Immature natural killer cell (primary cell): ENCODE data around the gene UBTFL1. TPM values are rescaled to one million over a fixed set of nuclear protein-coding genes. Genes with fewer than 3 reads are reported as not detected.
"Not testable (repeated sequence)": the region's sequence is repeated elsewhere in the genome, so short reads cannot be mapped to it uniquely, and the experiment has no call there.

Experiments used
- DNase-seq, 3 donors: peaks; one replicate each; pipeline ENCODE4 v3.0.0; 2022; ENCODE audit warnings: mixed read lengths in 1 of 3
- H3K27ac Mint-ChIP-seq, 6 donors: one replicate each; pipeline ENCODE4 v1.8.0; 2020; ENCODE audit warnings: mixed read lengths in 6 of 6, mild to moderate bottlenecking in 5 of 6, inconsistent platforms in 4 of 6, moderate library complexity in 3 of 6
- H3K27me3 Mint-ChIP-seq, 3 donors: one replicate each; pipeline ENCODE4 v1.8.0; 2020 to 2021; ENCODE audit warnings: low read depth in 3 of 3, mild to moderate bottlenecking in 3 of 3, mixed read lengths in 3 of 3, moderate library complexity in 3 of 3, inconsistent platforms in 1 of 3
- H3K36me3 Mint-ChIP-seq, 3 donors: one replicate each; pipeline ENCODE4 v1.8.0; 2020; ENCODE audit warnings: mixed read lengths in 3 of 3, inconsistent platforms in 2 of 3, mild to moderate bottlenecking in 2 of 3
- H3K4me1 Mint-ChIP-seq, 2 donors: one replicate each; pipeline ENCODE4 v1.8.0; 2020; ENCODE audit warnings: inconsistent platforms in 2 of 2, mild to moderate bottlenecking in 2 of 2, mixed read lengths in 2 of 2, moderate library complexity in 1 of 2
- H3K4me3 Mint-ChIP-seq, 5 donors: one replicate each; pipeline ENCODE4 v1.8.0; 2020; ENCODE audit warnings: mild to moderate bottlenecking in 5 of 5, mixed read lengths in 5 of 5, inconsistent platforms in 3 of 5, moderate library complexity in 3 of 5
- H3K9me3 Mint-ChIP-seq, 6 donors: one replicate each; pipeline ENCODE4 v1.8.0; 2020; ENCODE audit warnings: mild to moderate bottlenecking in 6 of 6, mixed read lengths in 6 of 6, inconsistent platforms in 4 of 6, moderate library complexity in 3 of 6
- polyA plus RNA-seq, 3 donors: library from polyadenylated mRNA; unstranded; fragments of 300-500 nt; fragmentation: Illumina TruSeq; gene quantifications; one replicate each; pipeline ENCODE4 v1.2.3, GENCODE V29; 2021

Gene UBTFL1
- not detected for polyA plus RNA-seq

- not testable (repeated sequence) for H3K36me3 Mint-ChIP-seq, H3K9me3 Mint-ChIP-seq, DNase-seq, H3K4me3 Mint-ChIP-seq, H3K4me1 Mint-ChIP-seq, H3K27me3 Mint-ChIP-seq, H3K27ac Mint-ChIP-seq
These were observed at the start of gene UBTFL1 for GRCh38 chr11:90085650-90086049. Gene UBTFL1 (plus strand): TSS chr11:90085950. CDS start chr11:90085950, 0 bp downstream.

GRCh38 chr11:90051591-90052209, 34.0 kb upstream of the UBTFL1 start:
- not testable (repeated sequence) for H3K36me3 Mint-ChIP-seq, H3K9me3 Mint-ChIP-seq, H3K27me3 Mint-ChIP-seq, H3K4me1 Mint-ChIP-seq, H3K4me3 Mint-ChIP-seq, DNase-seq, H3K27ac Mint-ChIP-seq

- H3K4me3 Mint-ChIP-seq, DNase-seq, H3K4me1 Mint-ChIP-seq, H3K9me3 Mint-ChIP-seq, H3K27ac Mint-ChIP-seq, H3K36me3 Mint-ChIP-seq, H3K27me3 Mint-ChIP-seq: not testable (repeated sequence)
These were observed 33.4 kb upstream of the UBTFL1 start for GRCh38 chr11:90052311-90052710.

- not testable (repeated sequence) for H3K4me1 Mint-ChIP-seq, H3K27ac Mint-ChIP-seq, H3K4me3 Mint-ChIP-seq, DNase-seq, H3K36me3 Mint-ChIP-seq, H3K9me3 Mint-ChIP-seq, H3K27me3 Mint-ChIP-seq
These were observed 32.2 kb upstream of the UBTFL1 start for GRCh38 chr11:90053545-90053944.

- H3K4me3 Mint-ChIP-seq, H3K27me3 Mint-ChIP-seq, H3K9me3 Mint-ChIP-seq, H3K4me1 Mint-ChIP-seq, H3K27ac Mint-ChIP-seq, DNase-seq, H3K36me3 Mint-ChIP-seq: not testable (repeated sequence)
These were observed 3.0 kb downstream of the UBTFL1 start for GRCh38 chr11:90088731-90089130.

- not testable (repeated sequence) for H3K4me1 Mint-ChIP-seq, H3K27me3 Mint-ChIP-seq, H3K9me3 Mint-ChIP-seq, H3K27ac Mint-ChIP-seq, H3K4me3 Mint-ChIP-seq, H3K36me3 Mint-ChIP-seq, DNase-seq
These were observed 9.6 kb downstream of the UBTFL1 start for GRCh38 chr11:90095230-90095924.

- H3K4me1 Mint-ChIP-seq, H3K27ac Mint-ChIP-seq, H3K9me3 Mint-ChIP-seq, H3K4me3 Mint-ChIP-seq, H3K27me3 Mint-ChIP-seq, DNase-seq, H3K36me3 Mint-ChIP-seq: not testable (repeated sequence)
These were observed 12.5 kb downstream of the UBTFL1 start for GRCh38 chr11:90098261-90098660.

GRCh38 chr11:90100431-90100830, 14.7 kb downstream of the UBTFL1 start:
- Mint-ChIP-seq H3K27ac (no peak overlapping the region), H3K4me3 (no peak overlapping the region), H3K36me3 (no peaks in the 10 kb centered on the region), H3K4me1 (no peaks in the 10 kb centered on the region), H3K9me3 (peaks cover 0 to 6% (median 1%) of the 10 kb centered on the region in 6 donors), H3K27me3 (peaks cover 0 to 4% (median 0%) of the 10 kb centered on the region in 3 donors)
- no peak for DNase-seq

- H3K4me3 Mint-ChIP-seq, result no peak overlapping the region
- no peaks in the 10 kb centered on the region for H3K36me3 Mint-ChIP-seq
- no peak for DNase-seq
- no peaks in the 10 kb centered on the region for H3K4me1 Mint-ChIP-seq
- H3K27ac Mint-ChIP-seq, result no peak overlapping the region
- H3K27me3 Mint-ChIP-seq, result peaks cover 0 to 2% (median 0%) of the 10 kb centered on the region in 3 donors
- peaks cover 0 to 4% (median 0%) of the 10 kb centered on the region in 6 donors for H3K9me3 Mint-ChIP-seq
These were observed 27.8 kb downstream of the UBTFL1 start for GRCh38 chr11:90113541-90113940.

- no peak overlapping the region for H3K4me3 Mint-ChIP-seq
- H3K27ac Mint-ChIP-seq, result no peak overlapping the region
- no peaks in the 10 kb centered on the region for H3K36me3 Mint-ChIP-seq
- peaks cover 0 to 4% (median 0%) of the 10 kb centered on the region in 3 donors for H3K27me3 Mint-ChIP-seq
- H3K4me1 Mint-ChIP-seq, result no peaks in the 10 kb centered on the region
- H3K9me3 Mint-ChIP-seq, result peaks cover 0 to 8% (median 2%) of the 10 kb centered on the region in 6 donors
- no peak for DNase-seq
These were observed 34.4 kb downstream of the UBTFL1 start for GRCh38 chr11:90120191-90120590.

- Mint-ChIP-seq H3K4me3 (no peak overlapping the region), H3K9me3 (peaks cover 1 to 17% (median 4%) of the 10 kb centered on the region in 6 donors), H3K27ac (no peak overlapping the region), H3K27me3 (peaks cover 0 to 4% (median 0%) of the 10 kb centered on the region in 3 donors), H3K4me1 (no peaks in the 10 kb centered on the region), H3K36me3 (no peaks in the 10 kb centered on the region)
- DNase-seq, result no peak
These were observed 38.6 kb downstream of the UBTFL1 start for GRCh38 chr11:90124371-90124770.

- Mint-ChIP-seq H3K27me3 (peaks cover 0 to 4% (median 0%) of the 10 kb centered on the region in 3 donors), H3K4me1 (no peaks in the 10 kb centered on the region), H3K4me3 (no peak overlapping the region), H3K27ac (no peak overlapping the region), H3K9me3 (peaks cover 1 to 23% (median 4%) of the 10 kb centered on the region in 6 donors), H3K36me3 (no peaks in the 10 kb centered on the region)
- DNase-seq, result no peak
These were observed 39.2 kb downstream of the UBTFL1 start for GRCh38 chr11:90124946-90125345.

- H3K36me3 Mint-ChIP-seq, result peaks cover 0 to 4% (median 0%) of the 10 kb centered on the region in 3 donors
- peak overlapping the region; percentile 20 to 63 (median 40) for H3K4me3 Mint-ChIP-seq
- H3K27ac Mint-ChIP-seq, result no peak overlapping the region
- peaks cover 5 to 28% of the 10 kb centered on the region in 2 donors for H3K4me1 Mint-ChIP-seq
- DNase-seq, result no peak
- H3K27me3 Mint-ChIP-seq, result peaks cover 2 to 5% (median 4%) of the 10 kb centered on the region in 3 donors
- peaks cover 0 to 23% (median 8%) of the 10 kb centered on the region in 6 donors for H3K9me3 Mint-ChIP-seq
These were observed 48.1 kb downstream of the UBTFL1 start for GRCh38 chr11:90133560-90134477.

GRCh38 chr11:90134478-90135003, 48.8 kb downstream of the UBTFL1 start, which contains the start of gene NAALAD2:
Gene NAALAD2 (plus strand): TSS chr11:90134663. CDS start chr11:90134759, 96 bp downstream.
- H3K27me3 Mint-ChIP-seq, result peaks cover 2 to 5% (median 4%) of the 10 kb centered on the region in 3 donors

More at GRCh38 chr11:90134478-90135003, 48.8 kb downstream of the UBTFL1 start, which contains the start of gene NAALAD2:
- H3K9me3 Mint-ChIP-seq, result peaks cover 2 to 25% (median 8%) of the 10 kb centered on the region in 6 donors
- peak within 1 kb of the TSS; percentile 36 to 68 (median 55) for H3K4me3 Mint-ChIP-seq
- no peak for DNase-seq
- H3K4me1 Mint-ChIP-seq, result peaks cover 5 to 28% of the 10 kb centered on the region in 2 donors
- no peak within 1 kb of the TSS for H3K27ac Mint-ChIP-seq
- peaks cover 0 to 4% (median 0%) of the 10 kb centered on the region in 3 donors for H3K36me3 Mint-ChIP-seq
